Coronary artery (tissue), 2 donors: ENCODE measurements around the gene NFYC.
"Not testable (repeated sequence)": the region's sequence is repeated elsewhere in the genome, so short reads cannot be mapped to it uniquely, and the experiment has no call there.

Experiments
- DNase-seq: peaks from one replicate; pipeline ENCODE4 v3.0.0-alpha.2; 2017; ENCODE audit warnings: low spot score
- H3K27ac ChIP-seq, 2 donors: fragments of 200-600 bp; sonication (generic); one replicate each; pipeline ENCODE4 v1.5.1; 2016 to 2019
- H3K4me3 ChIP-seq: fragments of 200-600 bp; sonication (generic); 2 replicates; pipeline ENCODE4 v1.5.1; 2016; ENCODE audit warnings: mild to moderate bottlenecking, moderate library complexity
- CTCF ChIP-seq: fragments of 200-600 bp; sonication (generic); IDR thresholded peaks from one replicate; pipeline ENCODE4 v1.5.1; 2019; ENCODE audit warnings: antibody characterized with exemption

NFYC gene

DNA sequence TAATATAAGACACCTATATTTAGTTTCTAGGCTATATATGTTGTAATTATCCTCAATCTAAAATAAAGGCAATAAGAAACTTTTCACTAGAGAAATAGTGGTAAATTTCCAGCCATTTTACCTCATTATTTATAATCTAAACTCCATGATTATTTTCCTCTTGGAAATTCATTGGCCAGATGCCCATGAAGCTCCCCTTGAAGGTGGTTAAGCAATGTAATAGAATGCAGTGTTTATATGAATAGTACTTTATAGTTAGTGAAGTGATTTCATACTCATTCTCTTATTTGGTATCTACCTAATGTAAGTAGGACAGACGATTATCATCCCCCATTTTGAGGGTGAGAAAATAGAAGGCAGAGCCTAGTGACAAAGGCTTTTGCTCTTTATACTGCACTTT, 26.5 kb downstream of the NFYC start:
- DNase-seq, result no peak
- no peak for TF ChIP-seq CTCF
- no peak overlapping the region for H3K27ac ChIP-seq
- no peak overlapping the region for H3K4me3 ChIP-seq

- H3K27ac ChIP-seq, result no peak overlapping the region
- no peak for DNase-seq
- TF ChIP-seq CTCF, result no peak
- H3K4me3 ChIP-seq, result no peak overlapping the region
Observed at GRCh38 chr1:40720493-40720892, 29.0 kb downstream of the NFYC start.

DNA sequence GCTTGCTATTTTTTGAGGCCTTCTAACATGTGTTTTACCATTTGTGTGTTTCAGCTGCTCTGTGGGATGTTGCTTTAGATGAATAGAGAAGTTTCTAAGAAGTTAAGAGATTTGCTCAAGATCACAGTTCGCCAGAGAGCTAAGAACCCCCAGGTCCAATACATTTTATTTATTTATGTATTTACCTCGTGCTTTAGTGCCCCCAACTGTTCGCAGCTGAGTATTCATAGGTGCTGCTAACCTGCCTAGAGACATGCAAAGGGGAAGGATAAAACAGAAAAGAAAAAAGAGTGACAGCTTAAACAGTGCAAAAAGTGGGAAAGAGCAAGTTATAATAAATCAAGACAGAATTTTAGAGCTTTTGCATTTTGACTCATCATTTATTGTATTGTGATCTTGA, 31.1 kb downstream of the NFYC start:
- no peak overlapping the region for H3K27ac ChIP-seq
- TF ChIP-seq CTCF, result no peak
- DNase-seq, result no peak
- H3K4me3 ChIP-seq, result no peak overlapping the region

GRCh38 chr1:40723196-40723955, 31.9 kb downstream of the NFYC start:
- DNase-seq, result no peak
- Histone ChIP-seq H3K27ac (no peak overlapping the region), H3K4me3 (no peak overlapping the region)
- TF ChIP-seq CTCF, result no peak

GRCh38 chr1:40727662-40728061, 36.2 kb downstream of the NFYC start:
- not testable (repeated sequence) for H3K27ac ChIP-seq, H3K4me3 ChIP-seq, DNase-seq

DNA sequence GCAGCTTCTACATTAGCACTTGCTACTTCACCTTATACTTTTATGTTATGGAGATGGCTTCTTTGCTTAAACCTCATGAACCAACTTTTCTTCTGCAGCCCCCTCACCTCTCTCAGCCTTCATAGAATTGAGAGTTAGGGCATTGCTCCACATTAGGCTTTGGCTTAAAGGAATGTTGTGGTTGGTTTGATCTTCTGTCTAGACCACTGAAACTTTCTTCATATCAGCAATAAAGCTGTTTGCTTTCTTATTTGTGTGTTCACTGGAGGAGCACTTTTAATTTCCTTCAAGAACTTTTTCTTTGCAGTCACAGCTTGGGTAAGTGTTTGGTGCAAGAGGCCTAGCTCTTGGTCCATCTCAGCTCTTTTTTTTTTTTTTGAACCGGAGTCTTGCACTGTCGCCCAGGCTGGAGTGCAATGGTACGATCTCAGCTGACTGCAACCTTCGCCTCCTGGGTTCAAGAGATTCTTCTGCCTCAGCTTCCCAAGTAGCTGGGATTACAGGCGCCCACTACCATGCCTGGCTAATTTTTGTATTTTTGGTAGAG, 37.9 kb downstream of the NFYC start:
- H3K27ac ChIP-seq, H3K4me3 ChIP-seq, DNase-seq: not testable (repeated sequence)

DNA sequence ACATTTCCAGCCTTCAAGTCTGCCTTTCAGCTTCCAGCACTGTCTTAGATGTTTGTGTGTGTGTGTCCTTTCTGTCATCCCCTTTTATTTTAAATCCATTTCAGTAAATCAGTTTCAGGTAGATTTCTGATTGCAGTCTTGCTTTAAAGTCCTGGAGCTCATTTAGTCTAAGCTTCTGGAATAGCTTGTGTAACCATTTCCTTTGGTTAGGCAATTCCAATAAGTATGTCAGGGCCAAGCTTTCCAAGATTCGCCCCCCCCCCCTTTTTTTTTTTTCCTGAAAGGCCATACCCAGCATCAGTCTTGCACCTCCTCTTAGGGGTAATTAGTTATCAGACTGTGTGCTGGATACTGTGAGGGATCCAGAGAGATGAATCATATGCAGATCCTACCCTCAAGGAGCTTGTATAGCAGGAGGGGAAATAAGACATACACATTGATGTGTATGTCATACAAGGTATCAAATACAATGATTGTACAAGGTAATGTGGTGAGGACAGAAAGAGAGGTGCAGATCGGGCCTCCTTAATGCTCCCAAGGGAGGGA, 41.3 kb downstream of the NFYC start:
- Histone ChIP-seq H3K27ac (no peak overlapping the region), H3K4me3 (no peak overlapping the region)
- no peak for TF ChIP-seq CTCF
- DNase-seq, result no peak
